OCI-LY1 (cell line): Measurements from ENCODE around the gene FAM219B.

ENCODE experiments used
- H2AFZ ChIP-seq: fragments of 200-600 bp; sonication (generic), shearing (Covaris generic); 2 replicates; pipeline ENCODE4 v1.6.0; 2014; ENCODE audit warnings: antibody characterized with exemption, mild to moderate bottlenecking, low read length
- H3F3A ChIP-seq: fragments of 200-600 bp; sonication (generic), shearing (Covaris generic); 2 replicates; pipeline ENCODE4 v1.6.0; 2014; ENCODE audit warnings: mild to moderate bottlenecking, antibody characterized with exemption, low read length, moderate library complexity; ENCODE audit not compliant: insufficient read depth
- H3K27ac ChIP-seq: fragments of 200-600 bp; sonication (generic); 2 replicates; pipeline ENCODE4 v1.5.1; 2014; ENCODE audit warnings: low read length, mixed run types, mild to moderate bottlenecking, low read depth; ENCODE audit not compliant: poor library complexity, severe bottlenecking
- H3K27me3 ChIP-seq: fragments of 200-600 bp; sonication (generic); 2 replicates; pipeline ENCODE4 v1.6.0; 2014; ENCODE audit warnings: antibody characterized with exemption, mild to moderate bottlenecking, low read length, moderate library complexity; ENCODE audit not compliant: insufficient read depth
- H3K36me3 ChIP-seq: fragments of 200-600 bp; sonication (generic); 2 replicates; pipeline ENCODE4 v1.6.1; 2014; ENCODE audit warnings: mild to moderate bottlenecking, antibody characterized with exemption, low read length, moderate library complexity, mixed read lengths; ENCODE audit not compliant: insufficient read depth
- H3K4me1 ChIP-seq: fragments of 200-600 bp; sonication (generic); 2 replicates; pipeline ENCODE4 v1.5.1; 2014; ENCODE audit warnings: mild to moderate bottlenecking, low read length, moderate library complexity; ENCODE audit not compliant: insufficient read depth, severe bottlenecking
- H3K4me2 ChIP-seq: fragments of 200-600 bp; sonication (generic), shearing (Covaris generic); 2 replicates; pipeline ENCODE4 v1.6.1; 2014; ENCODE audit warnings: low read length
- H3K4me3 ChIP-seq: fragments of 200-600 bp; sonication (generic); 2 replicates; pipeline ENCODE4 v1.5.1; 2014; ENCODE audit warnings: low read length, low read depth, mild to moderate bottlenecking, mixed read lengths; ENCODE audit not compliant: poor library complexity, severe bottlenecking
- H3K79me2 ChIP-seq: fragments of 200-600 bp; shearing (Covaris generic); 2 replicates; pipeline ENCODE4 v1.6.1; 2016; ENCODE audit warnings: mixed run types, low read length, mixed read lengths; ENCODE audit not compliant: insufficient read depth
- H3K9ac ChIP-seq: fragments of 200-600 bp; sonication (generic), shearing (Covaris generic); 2 replicates; pipeline ENCODE4 v1.6.1; 2014; ENCODE audit warnings: mild to moderate bottlenecking, low read length, mixed read lengths
- H3K9me2 ChIP-seq: fragments of 200-600 bp; sonication (generic), shearing (Covaris generic); 2 replicates; pipeline ENCODE4 v1.6.1; 2014; ENCODE audit warnings: low read depth, mild to moderate bottlenecking, low read length, mixed read lengths
- H3K9me3 ChIP-seq: fragments of 200-600 bp; shearing (Covaris generic); 2 replicates; pipeline ENCODE4 v1.6.1; 2014; ENCODE audit warnings: low read length, mixed read lengths
- H4K20me1 ChIP-seq: fragments of 200-600 bp; sonication (generic), shearing (Covaris generic); 2 replicates; pipeline ENCODE4 v1.6.0; 2016; ENCODE audit warnings: mild to moderate bottlenecking, low read length; ENCODE audit not compliant: insufficient read depth
- EZH2 ChIP-seq: fragments of 200-600 bp; sonication (generic), shearing (Covaris generic); IDR thresholded peaks from 2 replicates; pipeline ENCODE4 v1.8.0; 2017; ENCODE audit warnings: borderline replicate concordance, mixed run types, mild to moderate bottlenecking, antibody characterized with exemption, low read length, moderate library complexity, mixed read lengths
- TF ChIP-seq, protein P1 (sequence below): fragments of 200-600 bp; sonication (generic), shearing (Covaris generic); IDR thresholded peaks from 2 replicates; pipeline ENCODE4 v1.5.1; 2017; ENCODE audit warnings: mild to moderate bottlenecking, antibody characterized with exemption, low read length, moderate library complexity, mixed read lengths

FAM219B gene

DNA sequence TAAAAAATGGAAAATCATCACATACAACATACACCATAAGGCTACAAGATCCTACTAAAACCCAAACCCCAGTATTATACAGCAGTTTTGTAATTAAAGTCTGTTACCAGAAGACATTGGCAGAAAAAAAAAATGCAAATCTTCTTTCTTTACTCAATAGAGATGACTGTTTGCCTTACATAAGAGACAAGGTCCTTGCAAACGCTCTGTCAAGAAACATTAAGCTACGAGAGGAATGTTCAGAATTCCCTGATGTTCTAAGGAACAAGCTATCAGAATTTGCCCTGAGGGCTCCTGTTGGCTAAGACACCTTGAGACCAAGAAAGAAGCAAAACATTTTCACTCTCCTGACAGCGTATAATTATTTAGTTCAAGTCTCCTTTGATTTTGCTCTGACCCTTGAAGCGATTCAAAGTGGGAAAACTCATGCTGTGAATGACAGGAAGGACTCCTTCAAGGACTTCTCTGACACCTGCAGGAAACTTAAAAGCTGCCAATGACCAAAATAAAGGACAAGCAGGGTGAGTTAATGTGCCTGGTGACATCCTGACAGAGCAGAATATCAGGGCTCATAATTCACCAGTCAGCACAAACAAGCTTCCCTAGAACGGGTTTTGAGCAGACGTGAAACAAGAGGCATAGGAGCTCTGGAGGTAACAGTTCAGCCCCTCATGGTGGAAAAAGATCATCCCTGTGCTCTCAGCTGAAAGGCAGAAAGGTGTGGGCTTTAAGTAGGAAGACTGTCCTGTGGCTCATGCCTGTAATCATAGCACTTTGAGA is 36.0 kb downstream of the FAM219B start:
- peak overlapping the region; percentile 39 for H3K4me3 ChIP-seq
- no peak overlapping the region for H2AFZ ChIP-seq
- H3K27ac ChIP-seq, result peak overlapping the region; percentile 77
- H3K79me2 ChIP-seq, result peaks cover 40% of the 10 kb centered on the region
- H3K27me3 ChIP-seq, result no peaks in the 10 kb centered on the region
- H3K4me2 ChIP-seq, result peak overlapping the region; percentile 54
- H3K9me2 ChIP-seq, result no peaks in the 10 kb centered on the region
- H3K36me3 ChIP-seq, result peaks cover 31% of the 10 kb centered on the region
- peaks cover 9% of the 10 kb centered on the region for H3K9me3 ChIP-seq
- H3K9ac ChIP-seq, result peak overlapping the region; percentile 34; the same call in 1 of the 2 replicates
- no peaks in the 10 kb centered on the region for H3F3A ChIP-seq
- no peak for TF ChIP-seq EZH2
- TF ChIP-seq, protein P1, sequence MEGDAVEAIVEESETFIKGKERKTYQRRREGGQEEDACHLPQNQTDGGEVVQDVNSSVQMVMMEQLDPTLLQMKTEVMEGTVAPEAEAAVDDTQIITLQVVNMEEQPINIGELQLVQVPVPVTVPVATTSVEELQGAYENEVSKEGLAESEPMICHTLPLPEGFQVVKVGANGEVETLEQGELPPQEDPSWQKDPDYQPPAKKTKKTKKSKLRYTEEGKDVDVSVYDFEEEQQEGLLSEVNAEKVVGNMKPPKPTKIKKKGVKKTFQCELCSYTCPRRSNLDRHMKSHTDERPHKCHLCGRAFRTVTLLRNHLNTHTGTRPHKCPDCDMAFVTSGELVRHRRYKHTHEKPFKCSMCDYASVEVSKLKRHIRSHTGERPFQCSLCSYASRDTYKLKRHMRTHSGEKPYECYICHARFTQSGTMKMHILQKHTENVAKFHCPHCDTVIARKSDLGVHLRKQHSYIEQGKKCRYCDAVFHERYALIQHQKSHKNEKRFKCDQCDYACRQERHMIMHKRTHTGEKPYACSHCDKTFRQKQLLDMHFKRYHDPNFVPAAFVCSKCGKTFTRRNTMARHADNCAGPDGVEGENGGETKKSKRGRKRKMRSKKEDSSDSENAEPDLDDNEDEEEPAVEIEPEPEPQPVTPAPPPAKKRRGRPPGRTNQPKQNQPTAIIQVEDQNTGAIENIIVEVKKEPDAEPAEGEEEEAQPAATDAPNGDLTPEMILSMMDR, result no peak
- no peaks in the 10 kb centered on the region for H4K20me1 ChIP-seq
- peaks cover 40% of the 10 kb centered on the region for H3K4me1 ChIP-seq

DNA sequence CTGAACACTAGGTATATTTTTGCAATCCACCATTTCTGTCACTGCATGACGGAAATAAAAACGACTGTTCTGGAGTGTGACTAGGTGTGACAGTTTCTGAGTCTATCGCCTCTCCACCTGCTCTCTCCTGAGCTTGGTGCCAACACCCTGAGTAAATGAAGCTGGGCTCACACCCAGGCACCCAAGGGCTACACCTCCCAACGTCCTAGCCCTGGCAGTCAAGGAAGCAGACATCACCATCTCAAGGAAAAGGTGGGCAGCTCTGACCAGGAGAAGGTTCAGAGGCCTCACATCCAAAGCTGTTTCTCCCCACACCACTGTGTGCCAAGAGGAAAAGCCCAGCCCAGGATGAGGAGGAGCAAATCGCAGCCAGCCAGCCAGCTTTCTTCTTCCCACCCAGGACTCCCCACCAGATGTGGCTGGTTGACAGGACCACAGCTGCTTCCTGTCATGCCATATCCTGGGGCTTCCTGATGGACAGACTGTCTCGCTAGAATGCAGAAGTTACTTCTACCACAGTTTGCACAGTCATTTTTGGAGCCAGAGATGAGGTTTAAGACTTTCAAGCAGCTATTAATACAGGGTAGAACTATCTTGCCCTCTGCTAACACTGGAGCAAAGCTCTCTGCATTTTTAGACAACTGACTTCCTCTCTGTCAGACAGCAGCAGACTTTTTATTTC is 36.8 kb downstream of the FAM219B start:
- H3K4me3 ChIP-seq, result peak overlapping the region; percentile 39
- H3K9me2 ChIP-seq, result no peaks in the 10 kb centered on the region
- no peaks in the 10 kb centered on the region for H3K27me3 ChIP-seq
- H4K20me1 ChIP-seq, result no peaks in the 10 kb centered on the region
- peak overlapping the region; percentile 34; the same call in 1 of the 2 replicates for H3K9ac ChIP-seq
- peaks cover 31% of the 10 kb centered on the region for H3K36me3 ChIP-seq
- peak overlapping the region; percentile 54; the same call in 1 of the 2 replicates for H3K4me2 ChIP-seq
- peak overlapping the region; percentile 77 for H3K27ac ChIP-seq
- H3K4me1 ChIP-seq, result peaks cover 40% of the 10 kb centered on the region
- peaks cover 40% of the 10 kb centered on the region for H3K79me2 ChIP-seq
- no peak for TF ChIP-seq EZH2
- TF ChIP-seq, protein P1, result no peak
- H2AFZ ChIP-seq, result no peak overlapping the region
- H3K9me3 ChIP-seq, result peaks cover 9% of the 10 kb centered on the region
- H3F3A ChIP-seq, result no peaks in the 10 kb centered on the region

DNA sequence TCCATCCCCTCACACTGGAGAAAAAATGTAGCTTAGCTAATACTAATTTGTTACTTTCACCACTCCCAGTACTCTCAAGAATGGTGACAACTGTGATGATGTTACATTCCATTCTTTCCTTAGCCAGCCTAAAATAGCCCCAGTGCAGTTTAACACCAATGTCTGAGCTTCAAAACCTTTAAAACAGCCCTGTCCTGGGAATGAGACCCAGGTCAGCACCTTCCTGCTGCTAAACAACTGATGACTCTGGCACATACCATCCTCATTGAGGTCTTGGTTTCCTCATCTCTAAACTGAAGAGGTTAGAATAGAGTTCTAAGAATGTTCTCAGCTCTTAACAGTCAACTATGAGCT is 37.3 kb downstream of the FAM219B start:
- no peak for TF ChIP-seq EZH2
- TF ChIP-seq, protein P1, result no peak
- Histone ChIP-seq H3K4me3 (no peak overlapping the region), H3K9me2 (no peaks in the 10 kb centered on the region), H2AFZ (no peak overlapping the region), H3K27ac (peak overlapping the region; percentile 77), H3F3A (no peaks in the 10 kb centered on the region), H3K9me3 (peaks cover 9% of the 10 kb centered on the region), H3K4me1 (peaks cover 40% of the 10 kb centered on the region), H3K4me2 (peak overlapping the region; percentile 18; the same call in 1 of the 2 replicates), H3K79me2 (peaks cover 40% of the 10 kb centered on the region), H3K27me3 (no peaks in the 10 kb centered on the region), H3K36me3 (peaks cover 33% of the 10 kb centered on the region), H4K20me1 (no peaks in the 10 kb centered on the region), H3K9ac (no peak overlapping the region; the same call in 1 of the 2 replicates)
